ENCODE data around the gene SEPTIN10. TPM values are rescaled to one million over a fixed set of nuclear protein-coding genes. Genes with fewer than 3 reads are reported as not detected.
A peak's percentile ranks its signal among the peaks of the same experiment; 100 is the strongest.

Gene SEPTIN10
- total RNA-seq, 1 donor from 2014 or later = 75.2 TPM

GRCh38 chr2:109521233-109522062 lies 92.3 kb downstream of the SEPTIN10 start:
- peaks cover 4% of the 10 kb centered on the region for H3K27me3 Mint-ChIP-seq (ENCODE audit: unreplicated experiment)
- H3K4me1 Mint-ChIP-seq (ENCODE audit: low read depth, unreplicated experiment) = peaks cover 14% of the 10 kb centered on the region
- no peak overlapping the region for H3K27ac Mint-ChIP-seq (ENCODE audit: unreplicated experiment)
- peaks cover 1% of the 10 kb centered on the region for H3K9me3 Mint-ChIP-seq (ENCODE audit: unreplicated experiment)
- DNase-seq = no peak
- TF ChIP-seq CTCF (IDR thresholded peaks at IDR 0.05; ENCODE audit: partially characterized antibody, unreplicated experiment) = no peak
- no peaks in the 10 kb centered on the region for H3K36me3 Mint-ChIP-seq (ENCODE audit: unreplicated experiment)
- no peak overlapping the region for H3K4me3 Mint-ChIP-seq (ENCODE audit: unreplicated experiment)

- H3K4me1 Mint-ChIP-seq (ENCODE audit: low read depth, unreplicated experiment) = peaks cover 16% of the 10 kb centered on the region
- no peak for TF ChIP-seq CTCF (IDR thresholded peaks at IDR 0.05; ENCODE audit: partially characterized antibody, unreplicated experiment)
- H3K27me3 Mint-ChIP-seq (ENCODE audit: unreplicated experiment) = peaks cover 7% of the 10 kb centered on the region
- no peak overlapping the region for H3K4me3 Mint-ChIP-seq (ENCODE audit: unreplicated experiment)
- H3K27ac Mint-ChIP-seq (ENCODE audit: unreplicated experiment) = peak overlapping the region; percentile 67
- H3K9me3 Mint-ChIP-seq (ENCODE audit: unreplicated experiment) = peaks cover 1% of the 10 kb centered on the region
- no peaks in the 10 kb centered on the region for H3K36me3 Mint-ChIP-seq (ENCODE audit: unreplicated experiment)
- DNase-seq = no peak
These were observed 94.3 kb downstream of the SEPTIN10 start for GRCh38 chr2:109519513-109519912.

GRCh38 chr2:109517118-109517889 lies 96.5 kb downstream of the SEPTIN10 start:
- H3K4me3 Mint-ChIP-seq (ENCODE audit: unreplicated experiment) = no peak overlapping the region
- H3K27me3 Mint-ChIP-seq (ENCODE audit: unreplicated experiment) = peaks cover 7% of the 10 kb centered on the region
- H3K27ac Mint-ChIP-seq (ENCODE audit: unreplicated experiment) = no peak overlapping the region
- peaks cover 11% of the 10 kb centered on the region for H3K4me1 Mint-ChIP-seq (ENCODE audit: low read depth, unreplicated experiment)
- DNase-seq = no peak
- peaks cover 8% of the 10 kb centered on the region for H3K9me3 Mint-ChIP-seq (ENCODE audit: unreplicated experiment)
- TF ChIP-seq CTCF (IDR thresholded peaks at IDR 0.05; ENCODE audit: partially characterized antibody, unreplicated experiment) = no peak
- H3K36me3 Mint-ChIP-seq (ENCODE audit: unreplicated experiment) = no peaks in the 10 kb centered on the region

GRCh38 chr2:109516445-109517117 lies 97.2 kb downstream of the SEPTIN10 start:
- peaks cover 7% of the 10 kb centered on the region for H3K27me3 Mint-ChIP-seq (ENCODE audit: unreplicated experiment)
- H3K27ac Mint-ChIP-seq (ENCODE audit: unreplicated experiment) = no peak overlapping the region
- H3K4me1 Mint-ChIP-seq (ENCODE audit: low read depth, unreplicated experiment) = peaks cover 11% of the 10 kb centered on the region
- H3K9me3 Mint-ChIP-seq (ENCODE audit: unreplicated experiment) = peaks cover 9% of the 10 kb centered on the region
- peak; percentile 76 for TF ChIP-seq CTCF (IDR thresholded peaks at IDR 0.05; ENCODE audit: partially characterized antibody, unreplicated experiment)
- no peaks in the 10 kb centered on the region for H3K36me3 Mint-ChIP-seq (ENCODE audit: unreplicated experiment)
- DNase-seq = peak; percentile 90
- no peak overlapping the region for H3K4me3 Mint-ChIP-seq (ENCODE audit: unreplicated experiment)

Data from glutamatergic neuron (in vitro differentiated cells).